SU-DHL-6 (cell line): Measurements from ENCODE around the gene CITED4.

Experiments used
- EZH2phosphoT487 ChIP-seq: fragments of 200-600 bp; sonication (generic), shearing (Covaris generic); conservative IDR thresholded peaks from 2 replicates; pipeline ENCODE4 v1.6.1; 2018; ENCODE audit warnings: mild to moderate bottlenecking, antibody characterized with exemption, low read length, moderate library complexity, mixed read lengths
- TF ChIP-seq, protein P1 (sequence below): fragments of 200-600 bp; sonication (generic); IDR thresholded peaks from one replicate; pipeline ENCODE4 v1.5.1; 2017; ENCODE audit warnings: antibody characterized with exemption, mild to moderate bottlenecking, low read length, moderate library complexity; ENCODE audit not compliant: insufficient read depth, poor library complexity, severe bottlenecking

DNA sequence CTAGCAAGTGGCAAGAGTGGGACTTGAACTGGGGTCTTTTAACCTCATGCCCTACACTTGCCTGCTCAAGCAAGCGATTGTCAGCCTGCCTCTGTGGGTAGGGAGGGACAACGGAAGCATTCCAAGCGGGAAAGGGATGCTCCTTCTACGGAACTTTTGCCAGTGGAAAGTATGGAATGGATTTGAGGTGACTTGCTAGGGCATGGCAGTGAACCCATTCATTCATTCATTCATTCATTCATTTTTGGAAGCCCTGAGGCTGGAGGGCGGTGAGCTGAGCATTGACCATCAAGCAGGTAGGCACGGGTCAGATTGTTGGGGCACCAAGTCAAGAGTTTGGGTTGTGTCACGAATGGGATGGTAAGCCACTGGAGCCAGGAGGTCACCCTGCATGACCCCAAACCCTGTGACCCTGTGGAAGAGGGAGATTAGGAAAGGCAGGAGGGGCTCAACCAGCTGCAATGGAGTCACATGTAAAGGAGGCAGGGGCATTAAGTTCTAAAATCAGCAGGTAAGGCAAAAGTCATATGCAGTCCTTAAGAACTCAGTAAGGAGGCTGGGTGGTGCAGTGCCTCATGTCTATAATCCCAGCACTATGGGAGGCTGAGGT is 11.8 kb upstream of the CITED4 start:
- TF ChIP-seq, protein P1, sequence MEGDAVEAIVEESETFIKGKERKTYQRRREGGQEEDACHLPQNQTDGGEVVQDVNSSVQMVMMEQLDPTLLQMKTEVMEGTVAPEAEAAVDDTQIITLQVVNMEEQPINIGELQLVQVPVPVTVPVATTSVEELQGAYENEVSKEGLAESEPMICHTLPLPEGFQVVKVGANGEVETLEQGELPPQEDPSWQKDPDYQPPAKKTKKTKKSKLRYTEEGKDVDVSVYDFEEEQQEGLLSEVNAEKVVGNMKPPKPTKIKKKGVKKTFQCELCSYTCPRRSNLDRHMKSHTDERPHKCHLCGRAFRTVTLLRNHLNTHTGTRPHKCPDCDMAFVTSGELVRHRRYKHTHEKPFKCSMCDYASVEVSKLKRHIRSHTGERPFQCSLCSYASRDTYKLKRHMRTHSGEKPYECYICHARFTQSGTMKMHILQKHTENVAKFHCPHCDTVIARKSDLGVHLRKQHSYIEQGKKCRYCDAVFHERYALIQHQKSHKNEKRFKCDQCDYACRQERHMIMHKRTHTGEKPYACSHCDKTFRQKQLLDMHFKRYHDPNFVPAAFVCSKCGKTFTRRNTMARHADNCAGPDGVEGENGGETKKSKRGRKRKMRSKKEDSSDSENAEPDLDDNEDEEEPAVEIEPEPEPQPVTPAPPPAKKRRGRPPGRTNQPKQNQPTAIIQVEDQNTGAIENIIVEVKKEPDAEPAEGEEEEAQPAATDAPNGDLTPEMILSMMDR: no peak
- TF ChIP-seq EZH2phosphoT487: no peak
